A673 (cell line): ENCODE results near the gene TNFRSF21.
"Not testable (repeated sequence)": the region's sequence is repeated elsewhere in the genome, so short reads cannot be mapped to it uniquely, and the experiment has no call there.

Experiments
- EZH2 ChIP-seq: fragments of 200-600 bp; sonication (generic); IDR thresholded peaks from 2 replicates; pipeline ENCODE4 v1.6.1; 2017; ENCODE audit warnings: borderline replicate concordance, low read depth, mild to moderate bottlenecking, mixed read lengths, antibody characterized with exemption, low read length; ENCODE audit not compliant: poor library complexity, severe bottlenecking
- TF ChIP-seq, protein P1 (sequence below): fragments of 300-800, 200-600 bp; sonication (generic); conservative IDR thresholded peaks from 2 replicates; pipeline ENCODE4 v1.5.1; 2017; ENCODE audit warnings: low read depth, mild to moderate bottlenecking, antibody characterized with exemption, low read length, moderate library complexity, mixed read lengths

- TF ChIP-seq, protein P1, sequence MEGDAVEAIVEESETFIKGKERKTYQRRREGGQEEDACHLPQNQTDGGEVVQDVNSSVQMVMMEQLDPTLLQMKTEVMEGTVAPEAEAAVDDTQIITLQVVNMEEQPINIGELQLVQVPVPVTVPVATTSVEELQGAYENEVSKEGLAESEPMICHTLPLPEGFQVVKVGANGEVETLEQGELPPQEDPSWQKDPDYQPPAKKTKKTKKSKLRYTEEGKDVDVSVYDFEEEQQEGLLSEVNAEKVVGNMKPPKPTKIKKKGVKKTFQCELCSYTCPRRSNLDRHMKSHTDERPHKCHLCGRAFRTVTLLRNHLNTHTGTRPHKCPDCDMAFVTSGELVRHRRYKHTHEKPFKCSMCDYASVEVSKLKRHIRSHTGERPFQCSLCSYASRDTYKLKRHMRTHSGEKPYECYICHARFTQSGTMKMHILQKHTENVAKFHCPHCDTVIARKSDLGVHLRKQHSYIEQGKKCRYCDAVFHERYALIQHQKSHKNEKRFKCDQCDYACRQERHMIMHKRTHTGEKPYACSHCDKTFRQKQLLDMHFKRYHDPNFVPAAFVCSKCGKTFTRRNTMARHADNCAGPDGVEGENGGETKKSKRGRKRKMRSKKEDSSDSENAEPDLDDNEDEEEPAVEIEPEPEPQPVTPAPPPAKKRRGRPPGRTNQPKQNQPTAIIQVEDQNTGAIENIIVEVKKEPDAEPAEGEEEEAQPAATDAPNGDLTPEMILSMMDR, result not testable (repeated sequence)
- not testable (repeated sequence) for TF ChIP-seq EZH2
These were observed 86.5 kb downstream of the TNFRSF21 start for GRCh38 chr6:47223251-47223650.
